Measurements from ENCODE around the gene CFAP92.

Gene CFAP92

GRCh38 chr3:128956440-128956839 is 37.4 kb downstream of the CFAP92 start:
- TF ChIP-seq ZNF8 (CRISPR knock-in tag; IDR thresholded peaks at IDR 0.05) (no peak), CSRNP3 (CRISPR knock-in tag; IDR thresholded peaks at IDR 0.05) (no peak), ZNF565 (CRISPR knock-in tag; conservative IDR thresholded peaks at IDR 0.05; ENCODE audit: low read depth) (no peak), ESRRG (CRISPR knock-in tag; IDR thresholded peaks at IDR 0.05) (no peak), ISL1 (CRISPR knock-in tag; IDR thresholded peaks at IDR 0.05) (no peak), PPARA (CRISPR knock-in tag; IDR thresholded peaks at IDR 0.05; ENCODE audit: borderline replicate concordance) (no peak), TCF4 (CRISPR knock-in tag; IDR thresholded peaks at IDR 0.05; ENCODE audit: borderline replicate concordance) (no peak), CREB5 (CRISPR knock-in tag; IDR thresholded peaks at IDR 0.05; ENCODE audit: low read depth) (no peak), ZFP3 (CRISPR knock-in tag; IDR thresholded peaks at IDR 0.05) (no peak), RARB (CRISPR knock-in tag; IDR thresholded peaks at IDR 0.05) (no peak), ARNTL (CRISPR knock-in tag; IDR thresholded peaks at IDR 0.05; ENCODE audit: borderline replicate concordance, low read depth) (no peak), POU6F1 (CRISPR knock-in tag; IDR thresholded peaks at IDR 0.05; ENCODE audit: borderline replicate concordance, low read depth) (no peak), TOX (CRISPR knock-in tag; IDR thresholded peaks at IDR 0.05; ENCODE audit: borderline replicate concordance) (no peak), GLIS3 (CRISPR knock-in tag; IDR thresholded peaks at IDR 0.05) (no peak), ZFP30 (CRISPR knock-in tag; IDR thresholded peaks at IDR 0.05) (no peak), PATZ1 (CRISPR knock-in tag; IDR thresholded peaks at IDR 0.05; ENCODE audit: borderline replicate concordance) (no peak), OSR1 (CRISPR knock-in tag; IDR thresholded peaks at IDR 0.05) (no peak), ZNF70 (CRISPR knock-in tag; IDR thresholded peaks at IDR 0.05) (no peak), TSHZ2 (CRISPR knock-in tag; IDR thresholded peaks at IDR 0.05) (no peak), ZC3H10 (CRISPR knock-in tag; IDR thresholded peaks at IDR 0.05) (no peak)
- ATAC-seq, result no peak

GRCh38 chr3:128950223-128950938 is 43.5 kb downstream of the CFAP92 start:
- TF ChIP-seq TSHZ2 (CRISPR knock-in tag; IDR thresholded peaks at IDR 0.05) (no peak), PATZ1 (CRISPR knock-in tag; IDR thresholded peaks at IDR 0.05; ENCODE audit: borderline replicate concordance) (no peak)
- peak; percentile 79 for ATAC-seq
